ENCODE results near the gene VPS51.
A peak's percentile ranks its signal among the peaks of the same experiment; 100 is the strongest.
"Not testable (repeated sequence)": the region's sequence is repeated elsewhere in the genome, so short reads cannot be mapped to it uniquely, and the experiment has no call there.

VPS51 gene

GRCh38 chr11:65134240-65134951, 38.4 kb downstream of the VPS51 start, which contains the start of gene SYVN1:
TSS of gene SYVN1 (minus strand) at chr11:65134519. CDS start at chr11:65133601, 918 bp downstream.
- peak; percentile 84 to 86 for DNase-seq (ENCODE audit: low read depth in 2 of 2)

GRCh38 chr11:65134952-65135632, 39.1 kb downstream of the VPS51 start:
- DNase-seq (ENCODE audit: low read depth in 2 of 2) = peak; percentile 70 to 73

- no peak for DNase-seq (ENCODE audit: low read depth in 2 of 2)
These were observed 39.7 kb downstream of the VPS51 start for GRCh38 chr11:65135633-65136145.

- no peak for DNase-seq (ENCODE audit: low read depth in 2 of 2)
These were observed 40.6 kb downstream of the VPS51 start for GRCh38 chr11:65136515-65137096.

- no peak for DNase-seq (ENCODE audit: low read depth in 2 of 2)
These were observed 46.0 kb downstream of the VPS51 start for GRCh38 chr11:65141896-65142494.

GRCh38 chr11:65147352-65148075, 51.5 kb downstream of the VPS51 start:
- DNase-seq (ENCODE audit: low read depth in 2 of 2) = no peak

GRCh38 chr11:65148657-65149056, 52.6 kb downstream of the VPS51 start:
- DNase-seq (ENCODE audit: low read depth in 2 of 2) = no peak

GRCh38 chr11:65150131-65150508, 54.1 kb downstream of the VPS51 start:
- DNase-seq (ENCODE audit: low read depth in 2 of 2) = not testable (repeated sequence)

GRCh38 chr11:65150509-65151299, 54.7 kb downstream of the VPS51 start:
- peak; percentile 17 to 41 for DNase-seq (ENCODE audit: low read depth in 2 of 2)

GRCh38 chr11:65151331-65151899, 55.4 kb downstream of the VPS51 start:
- no peak for DNase-seq (ENCODE audit: low read depth in 2 of 2)

- no peak for DNase-seq (ENCODE audit: low read depth in 2 of 2)
These were observed 56.1 kb downstream of the VPS51 start for GRCh38 chr11:65152122-65152521.

GRCh38 chr11:65156256-65156655, 60.2 kb downstream of the VPS51 start:
- no peak for DNase-seq (ENCODE audit: low read depth in 2 of 2)

GRCh38 chr11:65156926-65157325, 60.9 kb downstream of the VPS51 start:
- no peak for DNase-seq (ENCODE audit: low read depth in 2 of 2)

GRCh38 chr11:65157336-65157735, 61.3 kb downstream of the VPS51 start:
- no peak for DNase-seq (ENCODE audit: low read depth in 2 of 2)

- no peak for DNase-seq (ENCODE audit: low read depth in 2 of 2)
These were observed 63.0 kb downstream of the VPS51 start for GRCh38 chr11:65159012-65159411.

GRCh38 chr11:65160643-65161042, 64.6 kb downstream of the VPS51 start:
- DNase-seq (ENCODE audit: low read depth in 2 of 2) = no peak

Data from stimulated activated CD8-positive, alpha-beta memory T cell treated with anti-CD3 and anti-CD28 coated beads, Interleukin-15, amount 100 ng/mL, for 48 hours (primary cell).